Measurements from ENCODE around the gene TGM6. TPM values are rescaled to one million over a fixed set of nuclear protein-coding genes. Genes with fewer than 3 reads are reported as not detected.

TGM6 gene
- total RNA-seq, 4 donors from 2014 or later: 0.65 TPM; not detected in 3

GRCh38 chr20:2431185-2431584 is 50.5 kb downstream of the TGM6 start:
- WGBS, 2 donors: 50 to 60% methylated on average over 1 of the region's 1 CpG
- intact Hi-C loops (cut with DNase I; ENCODE audit: low total_unique reads): no loop called here
- H3K4me3 ChIP-seq (ENCODE audit: low read depth, poor library complexity, severe bottlenecking): no peak overlapping the region
- DNase-seq (ENCODE audit: low spot score in 2 of 2): no peak
- TF ChIP-seq CTCF (IDR thresholded peaks at IDR 0.05) (no peak), POLR2A (IDR thresholded peaks at IDR 0.05) (no peak)

GRCh38 chr20:2446845-2447244 is 66.1 kb downstream of the TGM6 start:
- intact Hi-C loops (cut with DNase I; ENCODE audit: low total_unique reads): no loop called here
- 64 to 65% methylated on average over 4 of the region's 4 CpGs for WGBS, 2 donors
- TF ChIP-seq CTCF (IDR thresholded peaks at IDR 0.05): no peak
- TF ChIP-seq POLR2A (IDR thresholded peaks at IDR 0.05): no peak
- DNase-seq (ENCODE audit: low spot score in 2 of 2): no peak
- no peak overlapping the region for H3K4me3 ChIP-seq (ENCODE audit: low read depth, poor library complexity, severe bottlenecking)

- TF ChIP-seq POLR2A (IDR thresholded peaks at IDR 0.05): no peak
- TF ChIP-seq CTCF (IDR thresholded peaks at IDR 0.05): no peak
- intact Hi-C loops (cut with DNase I; ENCODE audit: low total_unique reads): no loop called here
- no peak overlapping the region for H3K4me3 ChIP-seq (ENCODE audit: low read depth, poor library complexity, severe bottlenecking)
- 77 to 79% methylated on average over 1 of the region's 1 CpG for WGBS, 2 donors
- DNase-seq (ENCODE audit: low spot score in 2 of 2): no peak
Observed at GRCh38 chr20:2449386-2449785, 68.7 kb downstream of the TGM6 start.

- no peak for TF ChIP-seq CTCF (IDR thresholded peaks at IDR 0.05)
- TF ChIP-seq POLR2A (IDR thresholded peaks at IDR 0.05): no peak
- no peak for DNase-seq (ENCODE audit: low spot score in 2 of 2)
- WGBS, 2 donors: 53 to 58% methylated on average over 5 of the region's 5 CpGs
- no peak overlapping the region for H3K4me3 ChIP-seq (ENCODE audit: low read depth, poor library complexity, severe bottlenecking)
- intact Hi-C loops (cut with DNase I; ENCODE audit: low total_unique reads): no loop called here
Observed at GRCh38 chr20:2451422-2451821, 70.7 kb downstream of the TGM6 start.

- intact Hi-C loops (cut with DNase I; ENCODE audit: low total_unique reads): no loop called here
- WGBS, 2 donors: 37 to 41% methylated on average over 8 of the region's 8 CpGs
Observed at GRCh38 chr20:2451939-2452732, 71.4 kb downstream of the TGM6 start.

More at GRCh38 chr20:2451939-2452732, 71.4 kb downstream of the TGM6 start:
- TF ChIP-seq CTCF (IDR thresholded peaks at IDR 0.05): no peak
- no peak for TF ChIP-seq POLR2A (IDR thresholded peaks at IDR 0.05)
- H3K4me3 ChIP-seq (ENCODE audit: low read depth, poor library complexity, severe bottlenecking): no peak overlapping the region
- peak; percentile 79 to 93 for DNase-seq (ENCODE audit: low spot score in 2 of 2)

Measured in lower leg skin (tissue), 4 donors.